ENCODE measurements around the gene SLC27A3.
A peak's percentile ranks its signal among the peaks of the same experiment; 100 is the strongest.

SLC27A3 gene

DNA sequence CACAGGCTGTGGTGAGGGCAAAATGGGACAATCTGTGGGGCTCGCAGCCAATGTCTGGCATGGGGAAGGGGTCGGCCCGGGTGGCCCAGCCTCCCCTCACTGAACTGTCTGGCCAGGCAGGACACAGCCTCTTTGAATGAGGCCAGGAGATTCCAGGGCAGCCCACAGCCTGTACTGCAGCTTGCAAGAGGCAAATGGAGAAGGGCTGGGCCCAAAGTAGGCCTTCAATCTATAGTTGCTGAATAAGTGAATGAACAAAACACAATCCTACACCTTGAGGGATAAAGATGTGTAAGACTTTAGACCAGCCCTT lies 23.2 kb downstream of the SLC27A3 start:
- no peak overlapping the region for H3K27ac Mint-ChIP-seq
- no peaks in the 10 kb centered on the region for H3K9me3 Mint-ChIP-seq
- peaks cover 3% of the 10 kb centered on the region for H3K27me3 Mint-ChIP-seq (ENCODE audit: low read depth)
- no peak overlapping the region for H3K4me3 Mint-ChIP-seq
- TF ChIP-seq CTCF (IDR thresholded peaks at IDR 0.05; ENCODE audit: unreplicated experiment in 3 of 3): no peak
- H3K36me3 Mint-ChIP-seq (ENCODE audit: low read depth): peaks cover 4% of the 10 kb centered on the region
- peaks cover 7% of the 10 kb centered on the region for H3K4me1 Mint-ChIP-seq

DNA sequence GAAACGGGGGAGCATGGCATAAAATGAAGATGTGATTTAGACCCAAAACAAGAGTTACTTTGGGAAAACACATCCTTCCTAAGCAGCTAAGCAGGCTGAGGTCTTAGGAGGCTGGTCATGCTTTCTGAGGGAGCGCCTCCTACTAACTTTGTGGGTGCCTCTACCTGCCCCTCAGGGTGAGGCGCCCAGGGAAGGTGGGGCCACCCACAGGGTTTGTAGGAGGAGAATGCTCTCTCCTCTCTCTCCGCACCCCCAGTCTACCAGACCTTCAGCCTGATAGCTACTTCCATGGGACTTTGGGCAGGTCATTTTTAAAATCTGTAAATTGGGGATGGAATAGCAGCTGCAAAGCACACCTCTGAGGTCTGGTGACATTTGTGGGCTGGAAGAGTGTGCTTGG lies 23.8 kb downstream of the SLC27A3 start:
- peaks cover 9% of the 10 kb centered on the region for H3K36me3 Mint-ChIP-seq (ENCODE audit: low read depth)
- no peak for TF ChIP-seq CTCF (IDR thresholded peaks at IDR 0.05; ENCODE audit: unreplicated experiment in 3 of 3)
- peaks cover 13% of the 10 kb centered on the region for H3K4me1 Mint-ChIP-seq

GRCh38 chr1:153799566-153800465 lies 24.6 kb downstream of the SLC27A3 start:
- no peak overlapping the region for H3K4me3 Mint-ChIP-seq
- no peak for TF ChIP-seq CTCF (IDR thresholded peaks at IDR 0.05; ENCODE audit: unreplicated experiment in 3 of 3)
- peaks cover 9% of the 10 kb centered on the region for H3K36me3 Mint-ChIP-seq (ENCODE audit: low read depth)
- no peaks in the 10 kb centered on the region for H3K27me3 Mint-ChIP-seq (ENCODE audit: low read depth)
- peak overlapping the region in 1 of 3 experiments; percentile 27 for H3K27ac Mint-ChIP-seq
- peaks cover 9% of the 10 kb centered on the region for H3K4me1 Mint-ChIP-seq
- no peaks in the 10 kb centered on the region for H3K9me3 Mint-ChIP-seq

More for the DNA sequence above, 23.8 kb downstream of the SLC27A3 start:
- Mint-ChIP-seq H3K27me3 (ENCODE audit: low read depth) (peaks cover 2% of the 10 kb centered on the region), H3K9me3 (no peaks in the 10 kb centered on the region), H3K27ac (no peak overlapping the region), H3K4me3 (no peak overlapping the region)

DNA sequence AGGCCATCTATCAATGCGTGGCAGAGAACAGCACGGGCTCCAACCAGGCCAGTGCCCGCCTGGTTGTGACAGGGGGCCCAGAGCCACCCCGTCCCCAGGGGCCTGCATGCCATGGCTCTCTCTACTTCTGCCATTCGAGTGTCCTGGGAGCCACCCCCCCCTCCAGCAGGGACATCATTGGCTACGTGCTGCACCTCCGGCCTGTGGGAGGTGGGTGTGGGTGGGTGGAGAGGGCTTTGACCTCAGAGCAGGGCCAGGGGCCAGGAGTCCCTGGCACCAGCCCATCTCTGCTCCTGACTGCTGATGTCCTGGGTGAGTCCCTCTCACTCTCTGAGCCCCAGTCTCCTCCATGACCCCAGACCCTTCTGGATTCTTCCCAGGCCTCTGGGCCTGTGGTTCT lies 25.3 kb downstream of the SLC27A3 start:
- Mint-ChIP-seq H3K27ac (peak overlapping the region in 1 of 3 experiments; percentile 60), H3K9me3 (no peaks in the 10 kb centered on the region), H3K4me3 (no peak overlapping the region), H3K27me3 (ENCODE audit: low read depth) (no peaks in the 10 kb centered on the region), H3K36me3 (ENCODE audit: low read depth) (peaks cover 13% of the 10 kb centered on the region), H3K4me1 (peaks cover 13% of the 10 kb centered on the region)
- no peak for TF ChIP-seq CTCF (IDR thresholded peaks at IDR 0.05; ENCODE audit: unreplicated experiment in 3 of 3)

- H3K9me3 Mint-ChIP-seq: no peaks in the 10 kb centered on the region
- H3K27me3 Mint-ChIP-seq (ENCODE audit: low read depth): no peaks in the 10 kb centered on the region
These were observed 25.9 kb downstream of the SLC27A3 start for GRCh38 chr1:153801028-153801625.

More at GRCh38 chr1:153801028-153801625, 25.9 kb downstream of the SLC27A3 start:
- peaks cover 15% of the 10 kb centered on the region for H3K4me1 Mint-ChIP-seq
- H3K27ac Mint-ChIP-seq: peak overlapping the region in 1 of 3 experiments; percentile 60
- H3K36me3 Mint-ChIP-seq (ENCODE audit: low read depth): peaks cover 16% of the 10 kb centered on the region
- H3K4me3 Mint-ChIP-seq: no peak overlapping the region
- no peak for TF ChIP-seq CTCF (IDR thresholded peaks at IDR 0.05; ENCODE audit: unreplicated experiment in 3 of 3)
